SIG-M5 (cell line): ENCODE data around the gene KRTAP22-1.

ENCODE experiments used
- DNase-seq: peaks from one replicate; lab custom pipeline; 2025; lab: John Stamatoyannopoulos, UW

Gene KRTAP22-1

DNA sequence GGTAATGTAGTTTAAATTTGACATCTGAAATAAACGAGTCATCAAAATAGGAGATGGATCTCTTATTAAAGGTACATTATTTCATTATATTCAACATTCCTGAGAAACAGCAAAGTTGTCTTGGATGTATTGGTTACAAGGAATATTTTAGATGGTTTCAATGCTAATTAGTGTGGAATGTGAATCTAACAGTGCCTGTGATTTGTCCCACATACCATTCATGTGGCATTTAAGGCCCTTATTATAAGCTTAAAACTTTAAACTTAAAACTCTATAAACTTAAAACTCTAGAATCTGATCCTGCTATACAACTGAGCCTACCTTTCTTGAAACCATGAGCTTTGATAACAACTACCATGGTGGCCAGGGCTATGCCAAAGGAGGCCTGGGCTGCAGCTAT, at the start of gene KRTAP22-1:
Gene KRTAP22-1 (plus strand): TSS at position 301 of the 400 bp plus-strand sequence.
- DNase-seq: no peak

DNA sequence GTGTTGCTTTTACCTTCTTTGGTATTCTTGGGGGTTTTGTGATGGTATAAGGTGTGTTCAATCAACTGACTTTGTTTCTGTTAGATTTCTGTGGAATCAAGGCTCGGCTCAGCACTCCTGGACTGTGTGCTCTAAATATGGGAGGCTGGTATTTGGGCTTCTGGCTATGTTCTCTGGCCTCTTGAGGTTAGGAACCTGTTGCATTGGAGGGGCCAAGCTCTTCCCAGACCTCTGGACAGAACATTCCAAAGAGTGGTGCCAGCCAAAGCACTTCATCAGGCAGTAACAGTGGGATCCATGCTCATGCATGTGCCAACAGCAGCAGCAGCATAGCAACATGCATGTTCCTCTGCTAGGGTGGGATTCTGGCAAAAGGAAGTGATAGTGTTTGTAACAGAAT, 48.1 kb upstream of the KRTAP22-1 start:
- no peak for DNase-seq

DNA sequence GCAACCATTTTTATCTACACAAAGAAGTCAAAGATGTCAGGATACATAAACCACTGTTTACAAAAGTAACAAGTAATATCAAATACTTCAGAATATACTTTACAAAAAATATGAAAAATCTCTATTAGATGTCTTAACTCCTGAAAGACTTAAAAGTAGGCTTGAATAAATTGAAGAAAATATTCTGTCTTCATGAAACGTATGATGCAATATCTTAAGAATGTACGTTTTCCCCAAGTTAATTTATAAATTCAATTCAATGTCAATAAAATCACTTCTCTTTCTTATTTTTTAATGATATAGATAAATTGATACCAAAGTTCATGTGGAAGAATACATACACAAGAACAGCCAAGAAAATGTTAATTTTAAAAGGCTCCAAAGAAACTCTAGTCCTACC, 45.8 kb upstream of the KRTAP22-1 start:
- DNase-seq: no peak

DNA sequence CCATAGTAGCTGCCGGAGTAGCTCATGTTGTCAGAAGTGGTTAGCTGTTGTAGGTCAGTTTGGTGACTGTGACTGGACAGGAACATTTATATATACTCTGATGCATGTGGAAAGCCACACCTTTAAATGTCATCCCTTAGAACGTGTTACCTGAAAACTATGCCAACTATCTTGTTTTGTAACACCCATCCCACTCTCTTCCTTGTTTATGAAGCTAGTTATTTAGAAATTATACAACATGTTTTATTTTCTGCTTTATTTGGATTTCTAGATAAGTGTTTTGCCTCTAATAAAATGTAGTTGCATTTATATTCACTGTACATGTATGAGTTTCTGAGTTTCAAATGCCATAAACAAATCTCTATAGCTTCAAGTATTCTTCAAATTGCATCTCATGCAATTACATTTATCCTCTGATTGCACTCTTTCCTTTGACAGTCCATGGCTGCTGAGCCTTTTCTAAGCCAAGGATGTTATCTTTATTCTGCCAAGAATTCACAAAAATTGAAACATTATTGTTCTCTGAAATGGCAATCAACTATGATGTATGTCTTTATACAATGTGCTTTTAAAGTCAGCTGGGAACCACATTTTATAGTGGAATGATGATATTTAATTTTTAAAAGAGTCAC, 39.5 kb upstream of the KRTAP22-1 start, which contains the start of gene KRTAP19-7:
Gene KRTAP19-7 (minus strand): TSS at position 51 of the 632 bp plus-strand sequence. CDS start 25 bp downstream, at position 26.
- DNase-seq: no peak

GRCh38 chr21:30561957-30562356, 38.9 kb upstream of the KRTAP22-1 start:
- DNase-seq: no peak

- no peak for DNase-seq
Measured at GRCh38 chr21:30563072-30563471, 37.8 kb upstream of the KRTAP22-1 start.

DNA sequence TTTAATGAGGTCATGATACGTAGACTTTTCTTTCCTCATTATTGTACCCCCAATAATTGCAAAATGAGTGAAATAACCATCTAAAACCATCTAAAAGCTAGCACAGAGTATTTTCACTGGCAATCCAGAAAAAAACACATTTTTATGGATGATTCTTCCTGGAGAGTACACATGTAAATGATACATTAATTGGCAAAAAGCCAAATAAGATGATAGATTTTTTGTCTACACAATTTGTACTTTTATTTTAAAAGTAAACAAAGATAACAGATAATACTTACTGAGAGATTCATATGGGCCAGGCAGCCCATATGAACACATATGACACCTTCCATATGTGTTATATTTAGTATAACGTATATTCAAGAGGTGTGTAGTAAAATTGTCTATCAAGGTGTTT, 37.3 kb upstream of the KRTAP22-1 start:
- no peak for DNase-seq

GRCh38 chr21:30567617-30568016, 33.3 kb upstream of the KRTAP22-1 start:
- no peak for DNase-seq

- DNase-seq: no peak
Measured at GRCh38 chr21:30577766-30578165, 23.1 kb upstream of the KRTAP22-1 start.

DNA sequence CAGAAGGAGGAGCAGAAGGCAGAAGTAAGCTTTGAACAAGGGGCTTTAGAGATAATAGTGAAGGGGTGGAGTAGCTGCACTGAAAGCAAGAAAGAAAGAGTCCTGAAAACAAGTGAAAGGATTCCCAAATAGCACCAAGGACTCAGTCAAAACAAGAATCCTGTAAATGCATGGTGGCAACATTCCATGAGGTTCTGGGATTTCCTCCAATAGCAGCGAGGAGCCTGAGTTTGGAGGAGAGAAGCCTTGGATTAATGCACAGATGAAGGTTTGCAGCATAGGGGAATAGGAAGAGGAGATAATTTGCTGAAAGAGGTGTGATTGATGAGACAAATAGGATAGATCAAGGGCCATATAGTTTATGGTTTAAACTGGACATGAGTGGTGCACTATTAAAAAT, 21.5 kb upstream of the KRTAP22-1 start:
- no peak for DNase-seq

DNA sequence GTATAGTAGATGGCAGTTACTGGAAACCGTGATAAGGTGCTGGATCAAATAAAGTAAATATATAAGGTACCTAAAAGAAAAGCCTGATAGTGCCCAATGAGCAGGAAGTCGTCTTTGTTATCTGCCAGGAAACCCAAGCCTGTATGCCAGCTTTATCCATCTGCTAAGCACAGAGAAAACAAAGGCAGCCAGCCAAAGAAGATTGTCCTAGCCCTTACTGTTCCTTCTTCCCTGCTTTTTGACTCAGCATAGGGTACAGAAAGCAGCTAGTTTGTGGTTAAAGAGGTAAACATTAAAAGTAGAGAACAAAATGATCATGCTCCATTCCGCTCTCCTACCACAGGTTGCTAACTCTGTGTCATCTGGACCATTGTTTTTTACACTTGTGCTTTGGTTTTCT, 20.8 kb upstream of the KRTAP22-1 start:
- DNase-seq: no peak

DNA sequence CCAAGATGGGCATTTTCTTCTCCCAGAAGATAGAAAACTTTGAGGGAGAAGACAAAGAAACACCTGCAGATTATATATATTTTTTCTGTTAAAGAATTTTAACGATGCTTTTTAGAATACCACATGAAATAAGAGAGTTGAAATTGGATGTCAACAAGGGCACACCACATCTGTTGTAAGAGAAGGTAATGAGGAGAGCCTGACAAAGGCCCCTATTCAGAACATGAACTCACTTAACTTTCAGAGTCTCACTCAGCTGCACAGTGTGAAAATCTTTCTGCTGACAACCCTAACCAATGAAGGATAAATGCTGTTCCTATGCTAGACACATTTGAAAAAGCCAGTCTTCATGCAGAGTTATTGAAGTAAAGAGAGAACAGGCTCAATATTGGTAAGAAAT, 18.0 kb upstream of the KRTAP22-1 start:
- no peak for DNase-seq

DNA sequence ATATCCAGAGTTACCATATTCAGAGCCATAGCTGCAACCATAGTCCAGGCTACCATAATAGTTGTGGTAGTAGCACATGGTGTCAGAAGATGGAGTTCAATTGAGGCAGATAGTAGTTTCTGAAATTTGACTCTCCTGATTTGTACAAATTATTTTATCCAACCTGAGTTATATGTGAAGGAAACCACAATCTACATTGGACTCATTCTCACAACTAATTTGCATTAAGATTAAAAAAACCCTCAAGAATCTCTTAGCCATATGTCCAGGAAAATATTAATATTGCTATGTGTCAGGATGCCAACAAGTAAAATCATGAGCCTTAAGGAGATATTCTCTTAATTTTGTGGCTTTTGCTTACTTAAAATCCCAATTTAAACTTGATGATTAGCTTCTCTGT, 10.6 kb upstream of the KRTAP22-1 start, which contains the start of gene KRTAP22-2:
Gene KRTAP22-2 (minus strand): TSS at position 101 of the 400 bp plus-strand sequence.
- DNase-seq: no peak

DNA sequence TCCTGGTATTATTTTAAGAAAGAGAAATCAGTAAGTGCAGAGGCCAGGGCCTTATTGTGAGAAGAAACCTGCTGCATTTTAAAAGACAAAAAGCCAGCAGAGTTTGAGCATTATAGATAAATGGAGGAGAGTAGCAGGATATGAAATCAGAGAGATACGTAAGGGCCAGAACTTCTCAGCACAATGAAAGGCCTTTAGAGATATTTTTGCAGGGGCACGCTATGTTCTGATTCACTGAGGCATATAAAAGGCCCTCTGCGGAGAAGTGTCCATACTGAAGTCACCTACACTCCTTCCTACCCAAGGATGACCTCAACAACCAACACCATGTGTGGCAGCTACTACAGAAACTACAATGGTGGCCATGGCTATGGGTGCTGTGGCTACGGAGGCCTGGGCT, 8.7 kb upstream of the KRTAP22-1 start, which contains the start of gene KRTAP6-3:
Gene KRTAP6-3 (plus strand): TSS at position 301 of the 400 bp plus-strand sequence. CDS start 6 bp downstream, at position 307.
- no peak for DNase-seq

- no peak for DNase-seq
Measured at GRCh38 chr21:30598802-30599201, 2.1 kb upstream of the KRTAP22-1 start, which contains the start of gene KRTAP6-2. Gene KRTAP6-2, minus strand, starts transcription at chr21:30598902. Its CDS starts 28 bp downstream, at chr21:30598874.

- DNase-seq: no peak
Measured at GRCh38 chr21:30605968-30606367, 5.1 kb downstream of the KRTAP22-1 start.

GRCh38 chr21:30612132-30612531, 11.2 kb downstream of the KRTAP22-1 start:
- DNase-seq: no peak

DNA sequence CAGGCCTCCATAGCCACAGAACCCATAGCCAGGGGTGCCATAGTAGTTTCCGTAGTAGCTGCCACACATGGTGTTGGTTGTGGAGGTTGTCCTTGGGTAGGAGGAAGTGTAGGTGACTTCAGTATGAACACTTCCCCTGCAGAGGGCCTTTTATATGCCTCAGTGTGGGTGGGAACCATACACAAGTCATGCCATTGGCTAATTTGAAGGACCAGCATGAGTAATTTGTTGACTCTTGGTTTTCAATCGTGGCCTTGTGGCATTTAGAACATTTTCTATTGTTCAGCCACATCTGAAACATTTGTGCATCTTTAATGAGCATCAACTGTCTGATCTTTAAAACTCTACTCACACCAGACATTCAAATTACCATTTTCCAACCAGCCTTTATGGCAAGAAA, 12.9 kb downstream of the KRTAP22-1 start, which contains the start of gene KRTAP6-1:
Gene KRTAP6-1 (minus strand): TSS at position 95 of the 400 bp plus-strand sequence. CDS start 26 bp downstream, at position 69.
- no peak for DNase-seq

GRCh38 chr21:30615199-30615598, 14.3 kb downstream of the KRTAP22-1 start:
- DNase-seq: no peak

GRCh38 chr21:30616125-30616524, 15.2 kb downstream of the KRTAP22-1 start, which contains the start of gene KRTAP20-1:
Gene KRTAP20-1, plus strand, starts transcription at chr21:30616425. Its CDS starts 30 bp downstream, at chr21:30616455.
- DNase-seq: no peak

GRCh38 chr21:30620080-30620479, 19.2 kb downstream of the KRTAP22-1 start:
- no peak for DNase-seq

DNA sequence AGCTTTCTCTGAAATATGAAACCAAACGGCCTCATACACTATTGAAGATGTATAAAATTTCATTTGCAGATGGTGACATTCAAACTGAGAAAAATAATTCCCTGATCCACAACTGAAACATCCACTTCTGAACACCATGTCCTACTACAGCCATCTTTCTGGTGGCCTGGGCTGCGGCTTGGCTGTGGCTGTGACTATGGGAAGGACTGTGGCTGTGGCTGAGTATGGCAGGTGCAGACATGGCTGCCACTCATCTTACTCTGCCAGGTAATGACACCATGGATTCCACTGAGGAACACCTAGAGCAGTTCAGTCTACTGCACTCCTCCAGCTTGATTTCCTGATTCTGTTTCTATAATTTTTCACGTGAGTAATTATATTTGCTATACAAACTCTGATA, 19.6 kb downstream of the KRTAP22-1 start, which contains the start of gene KRTAP20-4:
Gene KRTAP20-4 (plus strand): TSS at position 106 of the 400 bp plus-strand sequence.
- no peak for DNase-seq

DNA sequence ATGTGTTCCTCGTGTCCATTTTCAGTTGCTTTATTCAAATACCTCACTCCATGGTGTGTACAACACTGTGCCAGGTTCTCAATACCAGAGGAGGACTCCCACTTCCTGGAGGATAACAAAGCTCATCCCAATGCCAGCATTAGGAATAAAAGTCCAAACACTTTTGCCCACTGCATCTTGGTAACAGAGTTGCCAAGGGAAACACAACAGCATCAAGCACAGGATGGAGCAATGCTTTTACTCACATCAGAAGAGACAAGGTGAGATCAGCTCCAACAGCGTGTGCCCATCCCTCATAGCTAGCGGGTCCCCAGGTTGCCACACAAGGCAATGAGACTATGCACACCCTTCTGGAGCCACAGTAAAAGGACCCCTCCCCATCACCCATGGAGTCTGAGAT, 22.5 kb downstream of the KRTAP22-1 start:
- no peak for DNase-seq
